ENCODE data around the gene HJURP. TPM values are rescaled to one million over a fixed set of nuclear protein-coding genes. Genes with fewer than 3 reads are reported as not detected.

The HJURP gene
- total RNA-seq, 1 donor from 2014 or later: 109 TPM

DNA sequence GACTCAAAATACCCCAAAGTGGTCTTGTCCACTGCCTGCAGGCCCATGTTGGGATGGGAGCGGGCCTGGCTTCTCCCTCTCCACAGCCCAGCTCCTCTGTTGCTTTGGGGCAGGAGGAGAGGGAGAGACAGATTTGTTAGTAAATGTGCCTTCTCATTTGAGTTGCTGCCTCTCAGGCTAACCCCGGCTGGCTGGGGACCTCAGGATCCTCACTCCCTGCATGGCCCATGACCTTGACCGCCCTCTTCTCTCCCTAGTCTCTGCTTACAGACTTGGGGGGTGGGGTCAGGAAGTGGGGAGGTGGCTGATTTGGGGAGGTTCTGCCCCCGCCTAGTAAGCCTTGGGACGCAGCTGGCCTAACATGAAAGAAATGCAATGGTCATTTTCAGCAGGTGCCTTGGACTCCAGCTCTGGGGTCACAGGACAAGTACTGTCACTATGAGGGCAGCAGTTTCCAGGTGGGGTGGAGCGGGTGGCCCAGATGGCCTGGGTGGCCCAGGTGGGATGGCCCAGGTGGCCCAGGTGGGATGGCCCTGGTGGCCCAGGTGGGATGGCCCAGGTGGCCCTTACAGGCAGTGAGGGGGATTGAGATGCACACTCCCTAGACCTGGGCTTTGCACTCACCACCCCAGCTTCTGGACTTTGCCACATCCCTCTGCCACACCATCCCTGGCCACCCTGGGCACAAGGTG, 24.1 kb downstream of the HJURP start:
- TF ChIP-seq EZH2 (IDR thresholded peaks at IDR 0.05) (no peak), EZH2phosphoT487 (IDR thresholded peaks at IDR 0.05) (no peak), CTCF (IDR thresholded peaks at IDR 0.05) (no peak)
- Mint-ChIP-seq H3K27ac (no peak overlapping the region), H3K27me3 (ENCODE audit: insufficient read depth, low read depth) (peaks cover 2% of the 10 kb centered on the region), H3K9me3 (peaks cover 2% of the 10 kb centered on the region), H3K4me3 (no peak overlapping the region), H3K36me3 (peaks cover 13% of the 10 kb centered on the region), H3K4me1 (peaks cover 15% of the 10 kb centered on the region)
- DNase-seq (ENCODE audit: low spot score): no peak
- no peak overlapping the region for H3K4me3 ChIP-seq
- H3K9me3 ChIP-seq (ENCODE audit: low read depth): no peaks in the 10 kb centered on the region
- no peak overlapping the region for H2AFZ ChIP-seq (replicated peaks)
- peaks cover 19% of the 10 kb centered on the region for H3F3A ChIP-seq (ENCODE audit: low read depth)
- no peaks in the 10 kb centered on the region for H3K36me3 ChIP-seq
- H3K79me2 ChIP-seq (ENCODE audit: low read depth): peaks cover 9% of the 10 kb centered on the region
- no peak overlapping the region for H3K4me2 ChIP-seq
- H4K20me1 ChIP-seq (ENCODE audit: low read depth): peaks cover 14% of the 10 kb centered on the region
- H3K27me3 ChIP-seq: no peaks in the 10 kb centered on the region
- H3K4me1 ChIP-seq: peaks cover 10% of the 10 kb centered on the region
- H3K27ac ChIP-seq: no peak overlapping the region
- H3K9ac ChIP-seq: no peak overlapping the region

DNA sequence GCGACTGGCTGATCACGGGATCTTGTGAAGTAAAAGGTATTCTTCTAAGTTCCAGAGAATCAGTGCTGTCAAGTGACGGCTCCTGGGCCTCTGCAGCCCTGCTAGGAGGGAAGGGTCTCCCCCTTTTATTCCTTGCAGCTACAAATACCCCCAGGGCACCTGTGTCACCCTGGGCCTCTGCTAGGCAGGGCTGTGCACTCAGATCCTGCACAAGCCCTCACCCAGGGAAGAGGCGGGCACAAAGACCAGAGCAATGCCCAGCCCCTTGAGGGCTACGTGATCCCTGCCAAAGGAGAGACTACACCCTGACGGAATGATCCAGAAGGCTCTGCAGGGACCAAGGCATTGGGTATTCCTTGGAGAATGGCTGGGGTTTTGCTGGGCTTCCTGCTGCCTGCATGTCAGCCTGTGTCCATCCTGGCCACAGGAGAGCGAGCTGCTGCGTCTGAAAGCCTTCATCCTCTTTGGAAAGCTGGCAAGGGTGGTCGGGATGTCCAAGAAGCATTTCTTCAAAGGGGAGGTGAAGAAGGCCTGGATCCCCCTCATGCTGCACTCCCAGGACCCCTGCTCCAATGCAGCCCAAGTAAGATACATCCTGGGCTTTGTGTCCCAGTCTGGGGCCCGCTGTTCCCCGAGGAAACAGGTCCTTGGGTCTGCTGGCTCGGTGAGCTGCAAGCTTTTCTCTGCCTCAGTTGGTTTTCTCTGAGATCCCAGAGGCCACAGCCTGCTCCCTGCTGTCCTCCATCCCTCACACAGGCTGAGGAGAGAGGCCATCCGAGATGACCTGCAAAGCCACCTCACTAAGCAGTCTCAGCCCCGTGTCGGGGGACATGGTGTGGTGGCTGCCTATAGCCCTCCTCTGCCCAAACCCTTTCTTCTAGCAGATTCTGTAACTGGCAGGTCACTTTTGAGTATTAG, 24.9 kb downstream of the HJURP start:
- no peak for DNase-seq (ENCODE audit: low spot score)
- H3K36me3 Mint-ChIP-seq: peaks cover 6% of the 10 kb centered on the region

DNA sequence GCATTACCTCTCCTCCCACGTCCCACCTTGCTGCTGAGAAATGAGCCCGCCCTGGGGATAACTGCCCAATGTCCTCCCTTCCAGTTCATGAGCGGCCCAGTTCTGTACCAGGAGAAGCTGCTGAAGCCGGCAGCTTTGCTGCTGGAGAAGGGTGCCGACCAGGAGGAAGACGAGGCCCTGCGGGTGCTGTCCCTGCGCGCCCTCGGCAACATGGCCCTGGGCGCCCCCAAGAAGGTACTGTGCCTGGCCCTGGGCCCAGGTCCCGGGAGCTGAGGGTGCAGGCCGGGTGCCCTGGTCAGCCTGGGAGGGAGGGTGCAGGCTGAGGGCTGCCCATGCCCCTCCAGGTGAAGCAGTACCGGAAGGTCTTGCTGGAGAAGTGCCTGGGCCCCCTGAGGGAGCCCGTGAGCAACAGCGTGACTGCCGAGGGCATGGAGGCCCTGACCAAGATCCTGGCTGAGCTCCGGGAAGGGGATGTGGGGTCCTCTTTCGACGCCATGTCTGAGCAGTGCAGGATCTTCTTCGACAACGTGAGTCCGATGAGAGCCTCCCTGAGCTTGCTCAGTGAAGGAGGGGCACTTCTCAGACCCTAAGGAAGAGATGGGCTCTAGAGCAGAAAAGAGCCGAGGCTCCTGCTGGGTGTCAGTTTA, 25.7 kb downstream of the HJURP start:
- peaks cover 4% of the 10 kb centered on the region for H3K27me3 Mint-ChIP-seq (ENCODE audit: insufficient read depth, low read depth)
- Histone ChIP-seq H3K27ac (no peak overlapping the region), H3K9ac (no peak overlapping the region), H3K4me2 (no peak overlapping the region), H3K9me3 (ENCODE audit: low read depth) (no peaks in the 10 kb centered on the region), H3K36me3 (no peaks in the 10 kb centered on the region), H3K79me2 (ENCODE audit: low read depth) (no peaks in the 10 kb centered on the region), H3K4me3 (no peak overlapping the region), H4K20me1 (ENCODE audit: low read depth) (peaks cover 7% of the 10 kb centered on the region), H3F3A (ENCODE audit: low read depth) (peaks cover 13% of the 10 kb centered on the region), H3K4me1 (peaks cover 10% of the 10 kb centered on the region), H3K27me3 (no peaks in the 10 kb centered on the region), H2AFZ (replicated peaks) (no peak overlapping the region)
- no peak overlapping the region for H3K27ac Mint-ChIP-seq
- H3K4me3 Mint-ChIP-seq: no peak overlapping the region
- no peak for DNase-seq (ENCODE audit: low spot score)
- peaks cover 15% of the 10 kb centered on the region for H3K4me1 Mint-ChIP-seq
- peaks cover 3% of the 10 kb centered on the region for H3K9me3 Mint-ChIP-seq
- peaks cover 1% of the 10 kb centered on the region for H3K36me3 Mint-ChIP-seq
- TF ChIP-seq EZH2 (IDR thresholded peaks at IDR 0.05) (no peak), EZH2phosphoT487 (IDR thresholded peaks at IDR 0.05) (no peak), CTCF (IDR thresholded peaks at IDR 0.05) (no peak)

More for the DNA sequence above, 24.9 kb downstream of the HJURP start:
- Histone ChIP-seq H3K79me2 (ENCODE audit: low read depth) (peaks cover under 1% of the 10 kb centered on the region), H3K4me1 (peaks cover 10% of the 10 kb centered on the region), H3K9ac (no peak overlapping the region), H3K27me3 (no peaks in the 10 kb centered on the region), H3K4me2 (no peak overlapping the region), H3K36me3 (no peaks in the 10 kb centered on the region), H3K27ac (no peak overlapping the region), H4K20me1 (ENCODE audit: low read depth) (peaks cover 9% of the 10 kb centered on the region), H3K9me3 (ENCODE audit: low read depth) (no peaks in the 10 kb centered on the region), H3F3A (ENCODE audit: low read depth) (peaks cover 16% of the 10 kb centered on the region), H3K4me3 (no peak overlapping the region), H2AFZ (replicated peaks) (no peak overlapping the region)
- peaks cover 3% of the 10 kb centered on the region for H3K27me3 Mint-ChIP-seq (ENCODE audit: insufficient read depth, low read depth)
- TF ChIP-seq CTCF (IDR thresholded peaks at IDR 0.05) (no peak), EZH2phosphoT487 (IDR thresholded peaks at IDR 0.05) (no peak), EZH2 (IDR thresholded peaks at IDR 0.05) (no peak)
- H3K4me3 Mint-ChIP-seq: no peak overlapping the region
- peaks cover 15% of the 10 kb centered on the region for H3K4me1 Mint-ChIP-seq
- H3K27ac Mint-ChIP-seq: no peak overlapping the region
- H3K9me3 Mint-ChIP-seq: peaks cover 3% of the 10 kb centered on the region

All from neural progenitor cell (in vitro differentiated cells).